Activated CD4-positive, alpha-beta T cell treated with anti-CD3 and anti-CD28 coated beads for 36 hours (primary cell): ENCODE data around the gene SPATA1. TPM values are rescaled to one million over a fixed set of nuclear protein-coding genes. Genes with fewer than 3 reads are reported as not detected.

Experiments used
- ATAC-seq: fragments of 200-7000 bp; cut with Tn5 transposase; one replicate; pipeline ENCODE4 v1.10.0; 2021; ENCODE audit warnings: mild to moderate bottlenecking, moderate library complexity
- CTCF ChIA-PET: fragments of 350-600 bp; sonication (Branson Sonifier 250); formaldehyde crosslinking; loops from one replicate; lab custom pipeline; 2021; ENCODE audit warnings: antibody characterized with exemption; lab: Charles Lee
- POLR2A ChIA-PET: fragments of 350-600 bp; sonication (Branson Sonifier 250); formaldehyde crosslinking; loops from one replicate; lab custom pipeline; 2021; ENCODE audit warnings: antibody characterized with exemption, inconsistent platforms; lab: Charles Lee
- DNase-seq: peaks from one replicate; pipeline ENCODE4 v3.0.0-alpha.2; 2020
- H3K27ac Mint-ChIP-seq: one replicate; pipeline ENCODE4 v1.8.0; 2021; ENCODE audit warnings: mixed read lengths
- H3K27me3 Mint-ChIP-seq: one replicate; pipeline ENCODE4 v1.8.0; 2021; ENCODE audit warnings: mixed read lengths
- H3K36me3 Mint-ChIP-seq: one replicate; pipeline ENCODE4 v1.8.0; 2021; ENCODE audit warnings: low read depth, mixed read lengths
- H3K4me1 Mint-ChIP-seq: one replicate; pipeline ENCODE4 v1.8.0; 2021; ENCODE audit warnings: mixed read lengths
- H3K4me3 Mint-ChIP-seq: one replicate; pipeline ENCODE4 v1.8.0; 2021; ENCODE audit warnings: mild to moderate bottlenecking, moderate library complexity, mixed read lengths
- H3K9me3 Mint-ChIP-seq: one replicate; pipeline ENCODE4 v1.8.0; 2021; ENCODE audit warnings: low read depth, mixed read lengths
- intact Hi-C, 2 experiments: fragments of 100-400 bp; cut with DNase I in 1 of 2; cut with micrococcal nuclease in 1 of 2; formaldehyde crosslinking; loops; one replicate each; pipeline versions ENCODE4 v1.14.2 to v1.15.1; 2022 to 2024; cut with DNase I, micrococcal nuclease
- total RNA-seq, 2 experiments: library from RNA; stranded (reverse); gene quantifications; one replicate each; pipeline ENCODE4 v1.2.3, GENCODE V29; 2021

The SPATA1 gene, protein sequence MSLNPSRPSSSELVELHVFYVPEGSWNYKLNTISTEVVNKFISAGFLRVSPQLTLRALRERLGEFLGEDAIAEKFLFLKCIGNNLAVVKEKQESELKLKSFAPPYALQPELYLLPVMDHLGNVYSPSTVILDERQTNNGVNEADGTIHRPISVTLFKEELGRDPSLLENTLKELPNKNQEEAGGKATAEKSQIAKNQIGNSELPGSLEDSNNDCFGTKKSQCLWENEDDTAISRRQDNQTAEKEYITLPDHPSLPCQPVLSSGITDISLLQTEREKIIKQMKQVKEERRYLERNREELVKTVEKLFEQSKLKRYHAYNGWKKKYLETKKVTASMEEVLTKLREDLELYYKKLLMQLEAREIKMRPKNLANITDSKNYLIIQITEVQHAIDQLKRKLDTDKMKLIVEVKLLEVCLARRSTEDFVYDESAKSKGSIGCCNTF
- total RNA-seq, result 1 to 10 TPM in 1 of 2 experiments, under 1 TPM in 1; 0.61 to 1.4 TPM

GRCh38 chr1:84506002-84506728 is at the start of gene SPATA1, which contains the start of gene GNG5:
SPATA1 (plus strand) TSS chr1:84506386; CDS start chr1:84516360, 9,974 bp downstream.
GNG5 (minus strand) TSS chr1:84506581; CDS start chr1:84506091, 490 bp downstream.
- Mint-ChIP-seq H3K9me3 (peaks cover 4% of the 10 kb centered on the region), H3K4me3 (peak within 1 kb of the TSS; percentile 96), H3K4me1 (peaks cover 29% of the 10 kb centered on the region), H3K27ac (peak within 1 kb of the TSS; percentile 100), H3K27me3 (no peaks in the 10 kb centered on the region), H3K36me3 (peaks cover 21% of the 10 kb centered on the region)
- ChIA-PET CTCF (interaction anchor here (0.8 to 2.8 kb wide), 8 partner anchors 28 to 356 kb away, joined by 3 to 11 read pairs (median 3); partner anchors contain the start of genes CTBS and RPF1), POLR2A (interaction anchor here (0.6 to 1.6 kb wide), 7 partner anchors 16 to 362 kb away, joined by 3 to 20 read pairs (median 5); partner anchors contain the start of genes CTBS and PRKACB)
- DNase-seq (peak; percentile 99), ATAC-seq (peak; percentile 91)
- intact Hi-C loops, result loop anchor here (1.0 to 10.0 kb wide), 13 partner anchors 27 to 769 kb away; partner anchors contain the start of genes CTBS (in 2 of the 2), RPF1 (in 2 of the 2), SSX2IP (in 2 of the 2) and BCL10 (in 1 of the 2)

DNA sequence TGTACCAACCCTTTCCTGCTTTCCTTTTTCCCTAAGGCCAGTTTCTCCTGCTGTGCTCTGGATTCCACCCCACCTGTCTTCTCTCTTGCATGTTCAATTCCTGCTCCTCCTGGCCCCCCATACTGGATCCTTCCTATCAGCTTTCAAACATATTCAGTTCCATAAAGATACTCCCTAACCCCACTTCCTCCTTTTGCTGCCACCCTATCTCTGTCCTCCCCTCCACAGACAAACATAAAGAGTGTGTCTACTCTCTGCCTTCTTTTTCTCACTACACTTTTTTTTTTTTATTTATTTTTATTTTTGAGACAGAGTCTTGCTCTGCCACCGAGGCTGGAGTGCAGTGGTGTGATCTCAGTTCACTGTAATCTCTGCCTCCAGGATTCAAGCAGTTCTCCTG is 44.1 kb upstream of the SPATA1 start:
- Mint-ChIP-seq H3K9me3 (no peaks in the 10 kb centered on the region), H3K4me1 (no peaks in the 10 kb centered on the region), H3K27me3 (peaks cover 31% of the 10 kb centered on the region), H3K27ac (no peak overlapping the region), H3K36me3 (no peaks in the 10 kb centered on the region), H3K4me3 (no peak overlapping the region)
- POLR2A ChIA-PET, result no interaction called here
- intact Hi-C loops, result no loop called here
- ATAC-seq (no peak), DNase-seq (no peak)
- CTCF ChIA-PET, result interaction anchor here (0.7 kb wide), 1 partner anchor 47 kb away, joined by 3 read pairs; no protein-coding TSS in a partner anchor

DNA sequence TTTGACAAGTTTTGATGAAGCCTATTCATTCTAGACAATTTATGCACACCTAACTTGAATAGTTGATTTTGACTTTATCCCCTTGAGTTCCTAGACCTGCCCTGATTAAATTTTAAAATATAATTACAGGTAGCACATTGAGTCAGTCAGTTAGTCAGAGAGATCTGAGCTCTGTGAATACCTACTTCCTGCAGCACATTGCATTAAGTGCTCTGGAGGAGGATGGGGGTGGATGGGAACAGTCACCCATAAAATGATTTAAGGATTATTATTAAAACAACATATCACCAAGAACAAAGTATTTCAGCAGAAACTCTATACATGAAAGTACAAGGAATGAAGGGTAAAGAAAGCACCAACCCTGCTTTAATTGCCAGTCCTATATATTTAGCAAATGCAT is 38.9 kb upstream of the SPATA1 start:
- ChIA-PET POLR2A (no interaction called here), CTCF (interaction anchor here (1.2 kb wide), 1 partner anchor 25 kb away, joined by 4 read pairs; no protein-coding TSS in a partner anchor)
- H3K9me3 Mint-ChIP-seq, result no peaks in the 10 kb centered on the region
- intact Hi-C loops, result no loop called here
- H3K27me3 Mint-ChIP-seq, result peaks cover 38% of the 10 kb centered on the region
- DNase-seq (no peak), ATAC-seq (no peak)
- H3K36me3 Mint-ChIP-seq, result no peaks in the 10 kb centered on the region
- H3K4me3 Mint-ChIP-seq, result no peak overlapping the region
- no peaks in the 10 kb centered on the region for H3K4me1 Mint-ChIP-seq
- no peak overlapping the region for H3K27ac Mint-ChIP-seq

GRCh38 chr1:84476225-84476624 is 30.0 kb upstream of the SPATA1 start:
- Mint-ChIP-seq H3K4me1 (peaks cover 19% of the 10 kb centered on the region), H3K27ac (no peak overlapping the region), H3K4me3 (no peak overlapping the region), H3K36me3 (peaks cover 11% of the 10 kb centered on the region), H3K27me3 (peaks cover 30% of the 10 kb centered on the region), H3K9me3 (peaks cover 8% of the 10 kb centered on the region)
- DNase-seq, result no peak
- ChIA-PET CTCF (interaction anchor here (0.6 kb wide), 1 partner anchor 20 kb away, joined by 3 read pairs; no protein-coding TSS in a partner anchor), POLR2A (no interaction called here)
- intact Hi-C loops, result no loop called here
- ATAC-seq, result no peak

- Mint-ChIP-seq H3K9me3 (peaks cover 8% of the 10 kb centered on the region), H3K36me3 (peaks cover 30% of the 10 kb centered on the region), H3K27me3 (peaks cover 17% of the 10 kb centered on the region), H3K27ac (peak within 1 kb of the TSS; percentile 98), H3K4me1 (peaks cover 40% of the 10 kb centered on the region), H3K4me3 (peak within 1 kb of the TSS; percentile 92)
- CTCF ChIA-PET, result interaction anchor here (0.6 to 2.6 kb wide), 15 partner anchors 11 to 776 kb away, joined by 3 to 11 read pairs (median 4); partner anchors contain the start of genes CTBS, GNG5 and SPATA1
- peak; percentile 92 for ATAC-seq
- intact Hi-C loops, result loop anchor here (1.0 to 2.0 kb wide), 9 partner anchors 27 to 338 kb away; partner anchors contain the start of genes GNG5 (in 2 of the 2), SPATA1 (in 2 of the 2), CTBS (in 1 of the 2) and SSX2IP (in 1 of the 2)
- peak; percentile 86 for DNase-seq
- POLR2A ChIA-PET, result no interaction called here
Observed at GRCh38 chr1:84478876-84479868, 27.0 kb upstream of the SPATA1 start, which contains the start of gene RPF1. RPF1 (plus strand) TSS chr1:84479266; CDS start chr1:84479282, 16 bp downstream.

GRCh38 chr1:84479998-84480397 is 26.2 kb upstream of the SPATA1 start:
- ATAC-seq, result peak; percentile 63
- H3K4me1 Mint-ChIP-seq, result peaks cover 43% of the 10 kb centered on the region
- H3K36me3 Mint-ChIP-seq, result peaks cover 37% of the 10 kb centered on the region
- H3K27me3 Mint-ChIP-seq, result peaks cover 10% of the 10 kb centered on the region
- CTCF ChIA-PET, result interaction anchor here (1.0 to 2.6 kb wide), 14 partner anchors 14 to 292 kb away, joined by 3 to 11 read pairs (median 4); partner anchors contain the start of gene CTBS
- peaks cover 8% of the 10 kb centered on the region for H3K9me3 Mint-ChIP-seq
- H3K27ac Mint-ChIP-seq, result peak overlapping the region; percentile 98
- peak; percentile 29 for DNase-seq
- intact Hi-C loops, result loop anchor here (1.0 to 2.0 kb wide), 9 partner anchors 26 to 339 kb away; partner anchors contain the start of genes GNG5 (in 2 of the 2), SPATA1 (in 2 of the 2), CTBS (in 1 of the 2) and SSX2IP (in 1 of the 2)
- POLR2A ChIA-PET, result interaction anchor here (1.0 to 1.2 kb wide), 2 partner anchors 23 to 26 kb away, joined by 3 to 6 read pairs; partner anchors contain the start of genes GNG5 and SPATA1
- peak overlapping the region; percentile 92 for H3K4me3 Mint-ChIP-seq

- H3K27me3 Mint-ChIP-seq, result peaks cover 8% of the 10 kb centered on the region
- ATAC-seq (no peak), DNase-seq (no peak)
- intact Hi-C loops, result no loop called here
- peak overlapping the region; percentile 92 for H3K4me3 Mint-ChIP-seq
- peaks cover 8% of the 10 kb centered on the region for H3K9me3 Mint-ChIP-seq
- H3K4me1 Mint-ChIP-seq, result peaks cover 45% of the 10 kb centered on the region
- CTCF ChIA-PET, result interaction anchor here (1.0 to 2.6 kb wide), 16 partner anchors 13 to 339 kb away, joined by 3 to 11 read pairs (median 4); partner anchors contain the start of gene CTBS
- peaks cover 43% of the 10 kb centered on the region for H3K36me3 Mint-ChIP-seq
- POLR2A ChIA-PET, result interaction anchor here (1.0 to 1.2 kb wide), 2 partner anchors 23 to 25 kb away, joined by 3 to 6 read pairs; partner anchors contain the start of genes GNG5 and SPATA1
- H3K27ac Mint-ChIP-seq, result peak overlapping the region; percentile 37
Observed at GRCh38 chr1:84480650-84481049, 25.5 kb upstream of the SPATA1 start.

GRCh38 chr1:84481317-84481716 is 24.9 kb upstream of the SPATA1 start:
- Mint-ChIP-seq H3K4me1 (peaks cover 51% of the 10 kb centered on the region), H3K36me3 (peaks cover 49% of the 10 kb centered on the region), H3K27ac (peak overlapping the region; percentile 30), H3K4me3 (peak overlapping the region; percentile 37), H3K27me3 (peaks cover 6% of the 10 kb centered on the region), H3K9me3 (peaks cover 8% of the 10 kb centered on the region)
- ChIA-PET POLR2A (no interaction called here), CTCF (interaction anchor here (1.2 to 2.4 kb wide), 12 partner anchors 13 to 340 kb away, joined by 3 to 8 read pairs (median 4); partner anchors contain the start of gene PRKACB)
- DNase-seq (no peak), ATAC-seq (no peak)
- intact Hi-C loops, result no loop called here

DNA sequence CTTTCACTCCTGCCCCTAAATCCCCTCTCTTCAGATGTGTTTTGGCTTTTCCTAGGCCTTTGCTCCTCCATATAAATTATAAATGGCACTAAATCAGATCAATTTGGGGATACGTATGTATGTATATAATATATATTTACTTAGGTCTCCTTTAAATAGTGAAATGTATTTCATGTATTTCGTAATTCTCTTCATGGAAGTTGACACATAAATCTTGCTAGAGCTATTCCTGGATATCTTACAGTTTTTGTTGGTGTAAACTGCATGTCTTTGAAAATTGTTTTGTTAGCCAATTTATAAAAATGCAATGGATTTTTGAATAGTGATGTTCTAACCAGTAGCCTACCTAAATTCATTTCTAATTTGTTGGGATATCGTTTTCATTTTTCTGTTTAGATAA is 18.1 kb upstream of the SPATA1 start:
- Mint-ChIP-seq H3K9me3 (no peaks in the 10 kb centered on the region), H3K27me3 (no peaks in the 10 kb centered on the region), H3K4me1 (peaks cover 28% of the 10 kb centered on the region), H3K36me3 (peaks cover 56% of the 10 kb centered on the region), H3K27ac (no peak overlapping the region), H3K4me3 (no peak overlapping the region)
- intact Hi-C loops, result no loop called here
- DNase-seq (no peak), ATAC-seq (no peak)
- ChIA-PET CTCF (interaction anchor here (1.0 kb wide), 2 partner anchors 28 to 132 kb away, joined by 3 to 4 read pairs; no protein-coding TSS in a partner anchor), POLR2A (no interaction called here)
